HG02642 (cell line): Measurements from ENCODE around the gene CNP.

Experiments
- ATAC-seq: cut with Tn5 transposase; IDR thresholded peaks from one replicate; pipeline ENCODE4 v1.9.1; 2021; ENCODE audit warnings: mild to moderate bottlenecking; ENCODE audit not compliant: unreplicated experiment, poor library complexity

CNP gene

GRCh38 chr17:41971721-41972523 lies 5.3 kb downstream of the CNP start:
- no peak for ATAC-seq

- no peak for ATAC-seq
Observed at GRCh38 chr17:41972571-41973407, 6.2 kb downstream of the CNP start.

- ATAC-seq = no peak
Observed at GRCh38 chr17:41973408-41973811, 6.8 kb downstream of the CNP start.

GRCh38 chr17:41974031-41974430 lies 7.4 kb downstream of the CNP start:
- ATAC-seq = no peak

- no peak for ATAC-seq
Observed at GRCh38 chr17:41974658-41975057, 8.1 kb downstream of the CNP start.

GRCh38 chr17:41975099-41976083 lies 8.8 kb downstream of the CNP start:
- ATAC-seq = no peak

GRCh38 chr17:41976142-41976768 lies 9.7 kb downstream of the CNP start:
- no peak for ATAC-seq

GRCh38 chr17:41977991-41978390 lies 11.4 kb downstream of the CNP start:
- ATAC-seq = no peak

- no peak for ATAC-seq
Observed at GRCh38 chr17:41982026-41982760, 15.6 kb downstream of the CNP start.

GRCh38 chr17:41984454-41984853 lies 17.9 kb downstream of the CNP start:
- ATAC-seq = no peak

- ATAC-seq = no peak
Observed at GRCh38 chr17:41985919-41986318, 19.3 kb downstream of the CNP start.

GRCh38 chr17:41986634-41987033 lies 20.0 kb downstream of the CNP start:
- ATAC-seq = no peak

GRCh38 chr17:41987642-41988041 lies 21.0 kb downstream of the CNP start:
- ATAC-seq = no peak

GRCh38 chr17:41988418-41988817 lies 21.8 kb downstream of the CNP start:
- ATAC-seq = no peak

GRCh38 chr17:41989702-41990419 lies 23.3 kb downstream of the CNP start:
- ATAC-seq = no peak

- no peak for ATAC-seq
Observed at GRCh38 chr17:41992576-41992975, 26.0 kb downstream of the CNP start.

- no peak for ATAC-seq
Observed at GRCh38 chr17:41996855-41997164, 30.2 kb downstream of the CNP start.

GRCh38 chr17:41998497-41998896 lies 31.9 kb downstream of the CNP start:
- no peak for ATAC-seq
